CD8-positive, alpha-beta memory T cell (primary cell): ENCODE measurements around the gene SIGLEC12. TPM values are rescaled to one million over a fixed set of nuclear protein-coding genes. Genes with fewer than 3 reads are reported as not detected.

Experiments used
- CTCF ChIA-PET: fragments of 350-600 bp; sonication (Branson Sonifier 250); formaldehyde crosslinking; loops from one replicate; lab custom pipeline; 2021; ENCODE audit warnings: antibody characterized with exemption; lab: Charles Lee
- POLR2A ChIA-PET: fragments of 350-600 bp; sonication (Branson Sonifier 250); formaldehyde crosslinking; loops from one replicate; lab custom pipeline; 2021; ENCODE audit warnings: antibody characterized with exemption; lab: Charles Lee
- DNase-seq, 5 donors: peaks; one replicate each; pipeline versions ENCODE4 v3.0.0 to v3.0.0-alpha.2; 2020 to 2022; ENCODE audit warnings: mixed read lengths in 1 of 5
- H3K27ac ChIP-seq: one replicate; pipeline ENCODE4 v1.7.0; 2013; ENCODE audit warnings: low read depth, mild to moderate bottlenecking, low read length, moderate library complexity
- H3K27me3 ChIP-seq: 2 replicates; pipeline ENCODE4 v1.7.0; 2013; ENCODE audit warnings: low read length, mild to moderate bottlenecking; ENCODE audit not compliant: insufficient read depth, poor library complexity, severe bottlenecking
- H3K36me3 ChIP-seq: 2 replicates; pipeline ENCODE4 v1.7.0; 2013; ENCODE audit warnings: mild to moderate bottlenecking, low read length, moderate library complexity; ENCODE audit not compliant: insufficient read depth
- H3K4me1 ChIP-seq: 2 replicates; pipeline ENCODE4 v1.7.0; 2013; ENCODE audit warnings: mild to moderate bottlenecking, low read length, moderate library complexity; ENCODE audit not compliant: insufficient read depth
- H3K4me3 ChIP-seq: 2 replicates; pipeline ENCODE4 v1.7.0; 2013; ENCODE audit warnings: mild to moderate bottlenecking, low read length
- H3K9me3 ChIP-seq: 2 replicates; pipeline ENCODE4 v1.7.0; 2013; ENCODE audit warnings: mild to moderate bottlenecking, low read length
- H3K27ac Mint-ChIP-seq, 8 donors: one replicate each; pipeline ENCODE4 v1.8.0; 2020 to 2021; ENCODE audit warnings: mixed read lengths in 8 of 8, mild to moderate bottlenecking in 6 of 8, inconsistent platforms in 3 of 8, moderate library complexity in 3 of 8
- H3K27me3 Mint-ChIP-seq, 2 donors: one replicate each; pipeline ENCODE4 v1.8.0; 2020 to 2021; ENCODE audit warnings: mixed read lengths in 2 of 2, mild to moderate bottlenecking in 1 of 2, moderate library complexity in 1 of 2
- H3K36me3 Mint-ChIP-seq, 3 donors: one replicate each; pipeline ENCODE4 v1.8.0; 2020 to 2021; ENCODE audit warnings: mixed read lengths in 3 of 3, inconsistent platforms in 1 of 3, mild to moderate bottlenecking in 1 of 3
- H3K4me1 Mint-ChIP-seq, 3 donors: one replicate each; pipeline ENCODE4 v1.8.0; 2020 to 2021; ENCODE audit warnings: mixed read lengths in 3 of 3, inconsistent platforms in 1 of 3, mild to moderate bottlenecking in 1 of 3
- H3K4me3 Mint-ChIP-seq, 7 donors: one replicate each; pipeline ENCODE4 v1.8.0; 2020 to 2021; ENCODE audit warnings: mixed read lengths in 7 of 7, mild to moderate bottlenecking in 6 of 7, moderate library complexity in 4 of 7, inconsistent platforms in 2 of 7
- H3K9me3 Mint-ChIP-seq, 5 donors: one replicate each; pipeline ENCODE4 v1.8.0; 2020 to 2022; ENCODE audit warnings: mixed read lengths in 5 of 5, mild to moderate bottlenecking in 3 of 5, moderate library complexity in 2 of 5, inconsistent platforms in 1 of 5
- polyA plus RNA-seq: library from polyadenylated mRNA; unstranded; fragments of 300-500 nt; fragmentation: Illumina TruSeq; gene quantifications from one replicate; pipeline ENCODE4 v1.2.3, GENCODE V29; 2021
- total RNA-seq, 2 experiments: library from RNA; stranded (reverse); gene quantifications; one replicate each; pipeline ENCODE4 v1.2.3, GENCODE V29; 2021

Gene SIGLEC12
- total and polyA plus RNA-seq, 3 experiments from 2014 or later = 0.31 to 1.0 (median 0.60) TPM

DNA sequence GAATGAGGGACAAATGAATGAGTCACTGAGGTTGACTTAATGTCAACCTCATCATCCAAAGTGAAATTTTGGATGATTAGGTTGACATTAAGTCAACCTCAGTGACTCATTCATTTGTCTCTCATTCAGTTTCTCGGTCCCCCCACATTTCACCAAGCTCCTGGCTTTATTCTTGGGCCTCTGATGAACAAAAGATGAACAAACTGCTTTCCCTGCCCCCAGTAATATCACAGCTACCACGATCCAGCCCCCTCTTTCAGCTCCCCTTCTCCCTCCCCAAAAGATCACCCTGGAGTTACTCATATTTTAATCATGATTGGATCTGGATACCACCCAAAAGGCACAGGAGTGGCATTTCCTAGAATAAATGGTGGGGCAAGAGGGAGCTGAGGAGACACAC is 12.5 kb downstream of the SIGLEC12 start:
- ChIA-PET POLR2A (no interaction called here), CTCF (interaction anchor here (2.4 kb wide), 1 partner anchor 16 kb away, joined by 7 read pairs; no protein-coding TSS in a partner anchor)
- Histone ChIP-seq H3K4me3 (no peak overlapping the region), H3K27ac (no peak overlapping the region), H3K27me3 (no peaks in the 10 kb centered on the region), H3K9me3 (no peaks in the 10 kb centered on the region), H3K4me1 (no peaks in the 10 kb centered on the region), H3K36me3 (no peaks in the 10 kb centered on the region)
- Mint-ChIP-seq H3K27me3 (peaks cover 19 to 33% of the 10 kb centered on the region in 2 donors), H3K4me1 (no peaks in the 10 kb centered on the region), H3K4me3 (no peak overlapping the region), H3K36me3 (no peaks in the 10 kb centered on the region), H3K27ac (no peak overlapping the region), H3K9me3 (peaks cover 0 to 1% (median 0%) of the 10 kb centered on the region in 5 donors)
- DNase-seq = no peak

DNA sequence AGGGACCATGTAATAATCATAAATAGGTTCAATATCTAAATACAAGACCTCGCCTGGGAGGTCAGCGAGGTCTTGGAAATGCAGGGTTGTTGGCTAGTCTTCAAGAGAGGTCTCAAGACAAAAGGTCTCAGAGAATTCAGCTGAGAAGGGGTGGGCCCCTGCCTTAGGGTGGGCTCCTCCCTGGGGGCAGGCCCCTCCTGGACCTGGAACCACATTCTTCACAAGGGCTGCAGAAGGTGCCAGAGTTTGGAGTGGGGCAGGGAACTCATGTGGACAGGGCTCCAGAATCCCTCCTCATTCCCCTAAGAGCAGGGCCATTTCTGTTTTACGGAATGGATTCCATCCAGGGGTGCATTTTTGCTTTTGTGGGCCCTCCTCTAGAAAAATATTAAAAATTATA is 13.1 kb downstream of the SIGLEC12 start:
- Histone ChIP-seq H3K27me3 (no peaks in the 10 kb centered on the region), H3K36me3 (no peaks in the 10 kb centered on the region), H3K27ac (no peak overlapping the region), H3K4me3 (no peak overlapping the region), H3K9me3 (no peaks in the 10 kb centered on the region), H3K4me1 (no peaks in the 10 kb centered on the region)
- Mint-ChIP-seq H3K9me3 (peaks cover 0 to 1% (median 0%) of the 10 kb centered on the region in 5 donors), H3K27me3 (peaks cover 19 to 32% of the 10 kb centered on the region in 2 donors), H3K4me1 (no peaks in the 10 kb centered on the region), H3K27ac (no peak overlapping the region), H3K4me3 (no peak overlapping the region), H3K36me3 (no peaks in the 10 kb centered on the region)
- CTCF ChIA-PET = interaction anchor here (2.4 kb wide), 1 partner anchor 15 kb away, joined by 7 read pairs; no protein-coding TSS in a partner anchor
- POLR2A ChIA-PET = no interaction called here
- no peak for DNase-seq

DNA sequence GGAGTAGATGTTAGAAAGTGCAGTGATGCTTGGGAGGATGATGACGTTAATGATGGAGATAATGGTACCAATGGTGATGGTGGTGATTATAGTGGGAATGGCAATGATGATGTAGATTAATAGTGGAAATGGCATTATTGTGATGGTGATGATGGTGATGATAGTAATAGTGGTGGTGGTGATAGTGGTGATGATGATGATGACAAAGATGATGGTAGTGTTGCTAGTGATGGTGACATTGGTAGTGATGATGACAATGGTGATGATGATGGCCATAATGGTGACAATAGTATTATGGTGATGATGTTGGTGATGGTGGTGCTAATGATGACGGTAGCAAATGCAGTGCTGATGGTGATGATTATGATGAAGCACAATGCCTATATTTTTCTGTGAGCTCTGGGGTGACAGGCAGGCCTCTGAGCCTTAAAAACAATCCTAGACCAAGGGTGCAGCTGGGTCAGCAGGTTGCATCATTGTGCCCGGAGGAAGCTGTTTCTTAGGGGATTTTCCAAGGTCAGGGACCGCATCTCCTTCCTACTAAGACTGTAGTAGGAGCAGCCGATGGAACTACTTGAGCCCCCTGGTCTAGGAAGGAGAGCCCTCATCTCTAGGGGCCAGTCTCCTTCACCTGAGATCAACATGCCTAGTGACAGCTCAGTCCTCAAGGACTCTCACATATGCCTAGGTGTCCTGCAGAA is 15.5 kb downstream of the SIGLEC12 start:
- H3K4me3 Mint-ChIP-seq = no peak overlapping the region
- no peak for DNase-seq
- peaks cover 0 to 1% (median 0%) of the 10 kb centered on the region in 5 donors for H3K9me3 Mint-ChIP-seq
- POLR2A ChIA-PET = no interaction called here
- H3K36me3 Mint-ChIP-seq = peaks cover 0 to 1% (median 0%) of the 10 kb centered on the region in 3 donors
- Histone ChIP-seq H3K36me3 (no peaks in the 10 kb centered on the region), H3K4me1 (no peaks in the 10 kb centered on the region), H3K9me3 (no peaks in the 10 kb centered on the region), H3K27me3 (no peaks in the 10 kb centered on the region), H3K4me3 (no peak overlapping the region), H3K27ac (no peak overlapping the region)
- peaks cover 17 to 38% of the 10 kb centered on the region in 2 donors for H3K27me3 Mint-ChIP-seq
- H3K27ac Mint-ChIP-seq = no peak overlapping the region
- H3K4me1 Mint-ChIP-seq = no peaks in the 10 kb centered on the region
- CTCF ChIA-PET = interaction anchor here (0.9 kb wide), 1 partner anchor 29 kb away, joined by 4 read pairs; no protein-coding TSS in a partner anchor

DNA sequence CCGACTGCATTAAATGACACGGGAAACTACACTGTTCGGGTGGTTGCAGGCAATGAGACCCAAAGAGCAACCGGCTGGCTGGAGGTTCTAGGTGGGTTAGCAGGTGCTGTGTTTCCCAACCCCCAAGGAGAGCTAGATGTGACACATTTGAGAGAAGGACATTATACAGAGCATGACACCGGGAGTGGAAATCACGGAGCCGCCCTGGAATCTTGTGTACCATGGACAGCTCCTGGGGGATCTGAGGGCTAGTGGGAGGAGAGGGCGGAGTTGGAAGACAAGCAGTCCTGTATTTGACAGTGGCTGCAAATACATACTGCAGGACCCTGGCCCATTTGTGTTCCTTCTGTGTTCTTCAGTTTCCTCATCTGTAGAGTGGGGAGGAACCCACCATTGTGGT is 21.0 kb downstream of the SIGLEC12 start:
- Histone ChIP-seq H3K9me3 (no peaks in the 10 kb centered on the region), H3K4me3 (no peak overlapping the region), H3K27ac (no peak overlapping the region), H3K36me3 (no peaks in the 10 kb centered on the region), H3K27me3 (no peaks in the 10 kb centered on the region), H3K4me1 (no peaks in the 10 kb centered on the region)
- no peak overlapping the region for H3K27ac Mint-ChIP-seq
- H3K4me1 Mint-ChIP-seq = no peaks in the 10 kb centered on the region
- peaks cover 0 to 1% (median 0%) of the 10 kb centered on the region in 3 donors for H3K36me3 Mint-ChIP-seq
- H3K4me3 Mint-ChIP-seq = no peak overlapping the region
- ChIA-PET POLR2A (no interaction called here), CTCF (no interaction called here)
- no peak for DNase-seq
- peaks cover 0 to 2% (median 0%) of the 10 kb centered on the region in 5 donors for H3K9me3 Mint-ChIP-seq
- H3K27me3 Mint-ChIP-seq = peaks cover 27 to 65% of the 10 kb centered on the region in 2 donors

DNA sequence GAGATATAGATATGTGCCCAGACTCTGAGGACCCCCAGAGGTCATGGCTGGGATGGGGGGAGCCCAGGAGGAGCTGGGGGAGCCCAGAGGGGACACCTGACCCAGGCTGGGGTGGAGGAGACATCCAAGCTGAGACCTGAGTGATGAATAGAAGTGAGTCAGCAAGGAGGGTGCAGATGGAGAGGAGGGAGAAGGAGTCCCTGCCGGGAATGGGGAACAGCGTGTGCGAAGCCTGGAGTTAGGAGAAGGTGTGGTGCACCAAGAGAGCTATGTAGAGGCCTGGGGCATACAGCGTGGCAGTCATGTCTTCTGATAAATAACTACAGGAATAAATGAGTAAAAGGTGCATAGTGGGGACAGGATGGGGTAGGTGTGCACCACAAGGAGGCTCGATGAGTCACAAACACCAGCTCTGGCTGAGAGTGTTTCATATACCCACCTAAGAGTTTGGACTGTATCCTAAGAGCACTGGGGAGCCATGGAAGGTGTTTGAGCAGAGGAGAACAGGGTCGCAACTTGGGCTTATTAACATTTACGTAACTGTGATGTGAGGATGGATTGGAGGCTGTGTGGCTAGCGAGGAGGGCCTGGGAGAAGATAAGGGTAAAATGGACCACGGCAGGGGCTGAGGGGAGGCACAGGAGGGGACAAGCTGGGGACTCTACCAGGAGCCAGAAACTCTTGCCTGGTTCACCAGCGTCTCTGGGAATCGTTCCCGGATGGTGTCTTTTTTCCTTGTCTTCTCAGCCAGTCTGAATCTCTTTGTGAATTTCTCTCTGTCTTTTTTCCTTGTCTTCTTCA is 21.9 kb downstream of the SIGLEC12 start:
- H3K36me3 ChIP-seq = no peaks in the 10 kb centered on the region
- Mint-ChIP-seq H3K4me1 (no peaks in the 10 kb centered on the region), H3K36me3 (peaks cover 0 to 1% (median 0%) of the 10 kb centered on the region in 3 donors), H3K9me3 (peaks cover 0 to 2% (median 0%) of the 10 kb centered on the region in 5 donors), H3K4me3 (no peak overlapping the region), H3K27me3 (peaks cover 25 to 60% of the 10 kb centered on the region in 2 donors), H3K27ac (no peak overlapping the region)
- H3K4me3 ChIP-seq = no peak overlapping the region
- ChIA-PET POLR2A (no interaction called here), CTCF (no interaction called here)
- H3K4me1 ChIP-seq = no peaks in the 10 kb centered on the region
- H3K9me3 ChIP-seq = no peaks in the 10 kb centered on the region
- H3K27me3 ChIP-seq = no peaks in the 10 kb centered on the region
- no peak for DNase-seq
- no peak overlapping the region for H3K27ac ChIP-seq

DNA sequence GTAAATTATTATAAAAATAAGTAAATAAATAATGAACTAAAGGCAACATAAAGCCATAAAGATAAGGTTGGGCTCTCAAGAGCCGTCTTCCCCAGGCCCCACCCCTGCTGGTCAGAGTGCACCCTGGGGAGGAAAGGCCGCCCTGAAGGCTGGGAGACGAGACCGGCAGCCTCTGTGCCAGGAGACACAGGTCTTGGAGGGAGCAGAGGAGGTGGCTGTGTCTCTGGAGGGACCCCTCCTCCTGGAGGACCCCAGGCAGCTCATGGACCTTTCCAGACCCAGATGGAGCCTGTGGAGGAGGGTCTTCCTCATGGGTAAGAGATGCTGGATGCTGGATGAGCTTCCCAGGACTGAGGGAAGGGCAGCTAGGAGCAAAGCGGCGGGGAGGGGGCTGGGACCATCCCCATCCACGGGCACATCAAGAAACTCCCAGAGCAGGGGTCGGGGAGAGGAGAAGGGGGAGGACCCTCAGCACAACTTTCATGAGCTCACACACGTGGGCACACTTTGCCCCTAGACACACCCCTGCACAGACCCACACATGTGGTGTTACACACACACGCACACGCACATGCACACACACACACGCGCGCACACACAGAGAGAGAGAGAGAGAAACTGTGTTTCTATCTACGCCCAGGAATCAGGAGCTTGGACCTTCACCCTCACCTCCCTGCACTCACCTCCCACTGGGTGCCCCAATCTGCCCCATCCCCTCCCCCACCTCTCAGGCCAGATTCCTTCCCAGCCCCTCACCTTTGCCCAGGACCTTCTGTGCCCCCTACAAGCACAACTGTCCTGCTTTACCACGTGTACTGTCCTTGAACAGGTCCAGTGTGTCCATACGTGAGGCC is 23.0 kb downstream of the SIGLEC12 start, which contains the start of gene CEACAM18:
Gene CEACAM18 (plus strand): TSS at position 159 of the 854 bp plus-strand sequence.
- no peak for DNase-seq
- Histone ChIP-seq H3K36me3 (no peaks in the 10 kb centered on the region), H3K4me1 (no peaks in the 10 kb centered on the region), H3K27me3 (no peaks in the 10 kb centered on the region), H3K9me3 (no peaks in the 10 kb centered on the region), H3K27ac (no peak within 1 kb of the TSS), H3K4me3 (no peak within 1 kb of the TSS)
- Mint-ChIP-seq H3K27me3 (peaks cover 25 to 58% of the 10 kb centered on the region in 2 donors), H3K4me3 (no peak within 1 kb of the TSS), H3K9me3 (peaks cover 0 to 2% (median 0%) of the 10 kb centered on the region in 5 donors), H3K27ac (no peak within 1 kb of the TSS), H3K36me3 (peaks cover 0 to 1% (median 0%) of the 10 kb centered on the region in 3 donors), H3K4me1 (no peaks in the 10 kb centered on the region)
- ChIA-PET CTCF (no interaction called here), POLR2A (no interaction called here)

DNA sequence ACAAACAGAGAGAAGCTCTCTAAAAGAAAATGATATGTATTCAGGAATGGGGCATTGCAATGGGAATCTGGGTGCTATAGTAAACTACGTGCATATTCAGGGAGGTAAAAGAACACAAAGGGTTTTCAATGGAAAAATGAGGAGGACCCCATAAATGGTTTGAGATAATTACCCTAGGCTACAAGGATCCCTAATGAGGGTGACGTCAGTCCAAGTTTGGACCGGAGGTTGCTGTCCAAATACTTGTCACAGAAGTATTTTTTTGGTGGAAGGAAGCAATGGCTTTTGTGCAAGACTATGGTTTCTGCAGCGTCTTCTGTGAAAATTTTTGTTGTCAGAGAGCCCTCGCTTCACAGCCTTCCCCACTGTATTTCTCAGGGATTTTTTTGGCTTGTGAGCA is 24.3 kb downstream of the SIGLEC12 start:
- no peaks in the 10 kb centered on the region for H3K9me3 ChIP-seq
- no peak overlapping the region for H3K27ac ChIP-seq
- no peaks in the 10 kb centered on the region for H3K27me3 ChIP-seq
- H3K27ac Mint-ChIP-seq = no peak overlapping the region
- ChIA-PET POLR2A (no interaction called here), CTCF (no interaction called here)
- peaks cover 0 to 2% (median 0%) of the 10 kb centered on the region in 5 donors for H3K9me3 Mint-ChIP-seq
- no peak for DNase-seq
- H3K4me3 ChIP-seq = no peak overlapping the region
- no peaks in the 10 kb centered on the region for H3K36me3 ChIP-seq
- H3K27me3 Mint-ChIP-seq = peaks cover 19 to 56% of the 10 kb centered on the region in 2 donors
- peaks cover 0 to 1% (median 0%) of the 10 kb centered on the region in 3 donors for H3K36me3 Mint-ChIP-seq
- H3K4me3 Mint-ChIP-seq = no peak overlapping the region
- H3K4me1 Mint-ChIP-seq = no peaks in the 10 kb centered on the region
- H3K4me1 ChIP-seq = no peaks in the 10 kb centered on the region
